NCI-H2029 (cell line): ENCODE data around the gene NPRL2.

Experiments
- DNase-seq: peaks from one replicate; lab custom pipeline; 2025; lab: John Stamatoyannopoulos, UW

Gene NPRL2

DNA sequence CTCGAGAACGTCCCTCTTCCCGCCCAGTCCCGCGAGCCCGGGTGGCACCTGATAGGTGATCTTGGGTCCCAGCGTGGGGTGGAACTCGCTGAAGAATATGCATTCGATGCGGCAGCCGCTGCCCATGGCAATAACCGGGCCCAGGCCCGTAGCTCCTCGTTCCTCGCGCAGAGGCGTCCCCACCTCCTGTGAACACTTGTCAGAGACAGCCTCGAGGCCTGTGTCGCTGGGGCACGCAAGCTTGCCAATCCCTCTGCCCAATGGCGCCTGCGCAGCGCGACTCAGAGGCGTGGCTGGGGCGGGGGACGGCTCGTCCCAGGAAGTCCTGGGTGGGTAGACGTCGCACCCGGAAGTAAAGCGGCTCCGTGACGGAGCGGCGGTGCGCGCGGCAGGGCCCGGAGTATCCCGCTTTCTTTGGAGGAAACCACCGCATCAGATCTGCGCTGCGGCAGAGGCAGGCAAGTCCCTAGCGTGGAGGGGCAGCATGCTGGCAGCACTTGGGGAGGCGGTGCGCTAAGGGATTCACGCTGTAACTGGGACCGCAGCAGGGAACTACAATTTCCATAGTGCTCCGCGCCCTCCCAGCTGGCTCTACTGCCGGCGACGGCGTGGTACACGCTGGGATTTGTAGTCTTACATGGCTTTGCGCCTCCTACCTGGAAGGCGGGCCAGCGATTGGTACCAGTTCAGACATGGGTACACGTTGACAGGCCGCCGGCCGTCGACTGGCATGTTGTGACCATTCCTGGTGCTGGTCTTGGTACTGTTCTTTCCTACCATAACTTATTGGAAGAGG lies at the start of gene NPRL2, which contains the start of gene CYB561D2:
Gene NPRL2, minus strand, starts transcription at position 249 of the 796 bp plus-strand sequence. Its CDS starts 123 bp downstream, at position 126.
Gene CYB561D2, plus strand, starts transcription at position 336 of the 796 bp plus-strand sequence. CDS start 572 bp downstream, outside the sequence.
- DNase-seq = peak; percentile 71

DNA sequence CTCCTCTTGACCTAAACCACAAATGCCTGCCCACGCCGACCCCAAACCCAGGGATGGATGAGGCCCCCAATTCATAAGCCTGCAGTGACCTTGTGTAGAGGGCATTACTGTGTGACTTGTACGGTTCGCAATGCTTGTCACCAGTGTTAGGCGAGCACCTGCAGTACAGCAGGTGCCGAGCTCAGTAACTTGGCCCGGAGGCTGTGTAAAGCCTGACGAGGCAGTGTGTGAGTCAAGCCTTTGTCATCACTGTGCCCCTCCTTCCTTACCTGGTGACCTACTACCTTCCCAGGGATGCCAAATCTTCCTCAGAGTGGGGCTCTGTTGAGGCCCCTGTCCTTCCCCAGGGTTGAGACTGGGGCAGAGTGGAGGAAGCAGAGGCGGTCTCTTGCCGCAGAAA lies 45.9 kb upstream of the NPRL2 start:
- DNase-seq = no peak

DNA sequence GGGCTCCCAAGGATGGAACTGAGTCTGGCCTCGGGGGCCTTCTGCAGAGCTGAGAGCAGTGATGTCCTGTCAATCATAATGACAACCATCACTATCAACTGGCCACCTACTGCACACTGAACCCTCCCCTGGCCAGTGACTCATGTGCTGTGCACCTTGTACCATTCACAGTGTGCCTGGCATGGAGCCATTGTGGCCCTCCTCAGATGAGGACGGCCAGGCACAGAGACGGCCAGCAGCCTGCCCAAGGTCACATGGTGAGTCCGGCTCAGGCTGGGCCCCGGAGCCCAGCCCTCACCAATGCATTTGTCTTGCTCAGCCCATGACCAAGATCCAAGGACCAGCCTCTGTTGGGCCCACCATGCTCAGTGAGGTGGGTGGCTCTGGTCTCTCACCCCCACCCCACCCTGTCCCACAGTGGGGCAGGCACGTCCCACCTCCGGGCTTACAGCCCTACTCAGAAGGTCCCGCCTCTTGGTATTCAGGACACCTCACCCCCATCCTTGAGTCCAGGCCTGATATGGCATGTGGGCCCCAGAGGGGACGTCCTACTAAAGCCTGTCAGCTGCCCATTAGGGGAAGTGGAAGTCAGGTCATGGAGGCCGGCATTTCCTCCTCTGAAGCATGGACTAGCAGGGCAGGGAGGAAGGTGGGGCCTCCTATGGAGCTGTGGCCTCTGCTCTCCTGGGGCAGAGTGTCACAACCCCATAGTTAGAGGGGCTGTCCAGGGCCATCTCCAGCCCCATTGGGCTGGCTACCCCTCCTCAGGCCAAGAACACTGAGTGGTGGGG lies 44.7 kb upstream of the NPRL2 start:
- no peak for DNase-seq

DNA sequence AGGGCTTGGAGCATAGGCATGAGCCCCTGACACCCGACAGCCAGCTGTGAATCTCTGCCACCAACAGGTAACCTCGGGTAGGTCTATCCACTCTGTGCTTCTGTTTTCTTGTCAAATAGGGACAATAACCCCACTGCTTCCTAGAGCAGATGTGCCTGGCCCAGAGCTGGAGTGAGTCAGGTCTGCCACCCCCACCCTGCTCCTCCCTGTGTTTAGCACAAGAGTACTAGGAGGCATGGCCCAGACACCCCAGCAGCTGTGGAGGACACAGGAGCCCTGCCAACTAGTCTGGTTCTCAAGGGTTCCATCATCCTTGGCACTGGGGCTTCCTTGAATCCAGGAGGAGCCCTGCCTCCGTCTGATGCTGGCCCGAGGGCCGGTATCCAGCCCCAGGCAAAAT lies 42.5 kb upstream of the NPRL2 start:
- DNase-seq = no peak

DNA sequence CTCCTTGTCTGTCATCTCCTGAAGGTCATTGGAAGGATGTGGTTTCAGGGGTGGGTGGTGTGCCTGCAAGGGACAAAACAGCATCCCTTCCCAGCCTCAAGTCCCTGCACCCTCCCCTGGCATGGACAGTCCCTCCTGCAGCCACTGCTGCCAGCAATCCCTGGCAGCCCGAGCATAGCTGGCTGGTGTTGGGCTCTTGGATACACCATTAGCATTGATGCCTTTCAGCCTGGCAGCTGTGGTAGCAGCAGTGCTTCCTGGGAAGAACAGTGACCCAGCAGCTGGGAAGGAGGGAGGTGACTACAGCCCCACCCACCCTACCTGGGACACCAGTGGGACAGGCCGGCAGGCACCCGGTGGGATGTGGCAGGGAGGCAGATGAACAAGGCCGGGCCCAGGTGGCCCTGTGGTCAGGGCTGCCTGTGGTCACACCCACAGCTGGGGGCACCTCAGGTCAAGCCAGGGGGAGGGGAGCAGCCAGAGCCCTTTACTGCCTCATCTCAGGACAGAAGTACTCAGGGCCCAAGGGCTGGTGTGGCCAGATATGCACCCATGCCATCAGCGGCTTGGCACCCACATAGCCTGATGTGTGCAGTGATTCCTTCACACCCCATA lies 41.6 kb upstream of the NPRL2 start:
- DNase-seq = no peak

DNA sequence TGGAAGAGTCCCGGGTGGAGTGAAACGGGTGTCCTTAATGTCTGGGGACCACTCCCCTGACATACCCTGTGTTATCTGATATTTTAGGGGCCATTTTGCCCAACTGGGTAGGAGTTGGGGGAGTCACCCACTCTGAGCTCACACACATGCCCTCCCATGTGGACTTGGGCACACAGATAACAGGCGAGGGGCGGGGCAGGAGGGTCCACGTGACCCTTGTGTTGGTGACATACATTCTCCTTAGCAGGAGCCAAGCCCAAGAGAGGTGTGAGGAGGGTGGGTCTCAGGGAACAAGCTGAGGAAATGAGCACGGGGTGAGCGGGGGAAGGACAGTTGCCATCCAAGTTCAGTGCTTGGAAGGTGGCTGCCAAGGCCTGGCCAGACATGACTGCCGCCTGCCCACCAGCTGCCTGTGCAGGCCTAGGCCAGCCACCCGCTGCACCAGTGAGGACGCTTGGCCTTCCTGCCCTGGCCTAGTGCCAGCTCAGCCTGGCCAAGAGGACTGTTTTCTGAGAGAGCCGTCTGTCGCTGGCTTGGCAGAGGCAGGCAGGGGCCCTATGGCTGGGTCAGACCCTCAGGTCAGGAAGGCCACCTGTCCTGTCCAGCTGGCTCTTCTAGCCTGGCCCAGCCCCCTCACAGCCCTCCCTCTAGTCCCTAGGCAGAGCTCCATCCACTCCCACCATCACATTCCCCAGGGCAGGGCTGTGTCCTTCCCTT lies 40.1 kb upstream of the NPRL2 start:
- DNase-seq = no peak

DNA sequence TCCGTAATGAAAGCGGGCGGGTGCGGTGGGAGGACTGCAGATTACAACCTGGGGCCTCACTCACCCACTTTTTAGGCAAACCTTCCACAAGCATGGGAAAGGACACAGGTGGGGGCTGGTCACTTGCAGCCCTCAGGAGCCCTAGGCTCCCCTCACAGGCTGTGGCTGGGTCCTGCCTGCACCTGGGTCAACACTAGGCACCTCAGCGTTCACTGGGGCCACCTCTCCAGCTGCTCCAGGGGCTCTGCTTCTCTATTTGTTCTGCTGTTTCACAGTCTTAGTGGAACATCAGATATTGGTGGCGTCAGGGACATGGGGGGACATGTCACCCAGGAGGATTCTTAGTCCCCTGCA lies 38.8 kb upstream of the NPRL2 start:
- no peak for DNase-seq

DNA sequence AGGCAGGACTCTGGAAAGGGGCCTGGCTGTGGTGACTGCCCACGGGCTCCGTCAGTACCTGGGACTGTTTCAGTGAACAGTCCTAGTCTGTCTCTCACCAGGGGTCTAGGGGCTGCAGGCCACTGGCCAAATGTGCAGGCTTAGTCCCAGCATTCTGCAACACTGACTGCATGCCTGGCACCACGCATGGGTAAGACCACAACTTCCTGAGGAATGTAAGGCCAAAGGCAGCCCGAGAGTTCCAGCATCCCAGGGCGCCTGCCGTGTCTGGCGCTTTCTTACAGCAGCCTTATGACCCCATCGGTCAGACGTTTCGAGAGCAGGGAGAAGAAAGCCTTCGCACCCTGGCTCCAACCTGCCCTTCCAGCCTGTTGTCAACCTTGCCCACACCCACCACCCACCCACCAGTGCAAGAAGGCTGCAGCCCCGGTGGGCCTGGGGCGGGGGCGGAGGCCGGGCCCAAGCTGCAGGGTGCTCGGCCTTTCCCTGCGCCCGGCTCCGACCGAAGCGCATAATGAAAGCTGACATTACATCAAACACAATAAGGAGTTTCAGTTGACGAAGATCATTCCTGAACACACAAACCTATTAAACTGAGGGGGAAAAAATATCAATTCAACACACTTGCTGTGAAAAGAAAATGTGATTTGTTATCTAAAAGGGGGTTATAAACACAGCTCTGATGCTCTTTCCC lies 38.3 kb upstream of the NPRL2 start:
- DNase-seq = no peak

DNA sequence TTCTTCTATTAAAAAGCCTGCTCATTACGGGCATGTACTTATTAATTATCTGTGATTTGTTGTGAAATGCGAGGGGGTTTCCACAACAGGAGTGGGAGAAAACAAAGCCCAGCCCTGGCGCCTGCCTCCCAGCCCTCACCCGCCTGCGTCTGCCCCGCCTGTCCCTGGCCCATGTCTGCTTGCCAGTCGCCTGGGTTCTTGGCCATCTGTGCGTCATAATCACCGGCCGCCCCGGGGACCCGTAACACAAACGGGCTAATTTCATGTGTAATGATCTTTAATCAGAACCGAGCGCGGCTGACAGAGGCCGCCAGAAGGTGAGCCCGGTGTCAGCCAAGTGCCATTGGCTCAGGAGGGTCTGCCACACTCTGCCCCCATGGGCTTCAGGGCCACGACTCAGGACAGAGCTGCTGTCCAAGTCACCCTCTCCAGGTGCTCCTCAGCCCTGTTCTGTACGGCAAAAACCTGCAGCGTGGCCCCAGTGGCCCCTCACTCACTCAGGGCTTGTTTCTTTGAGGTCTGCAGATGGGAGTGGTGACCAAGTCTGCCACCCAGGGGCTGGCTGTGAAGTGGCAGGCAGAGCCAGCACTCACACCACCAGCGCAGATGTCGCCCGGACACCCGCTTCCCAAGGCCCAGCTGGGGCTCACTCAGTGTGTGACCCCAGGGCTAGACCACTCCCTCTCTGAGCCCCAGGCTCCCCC lies 37.6 kb upstream of the NPRL2 start:
- no peak for DNase-seq

DNA sequence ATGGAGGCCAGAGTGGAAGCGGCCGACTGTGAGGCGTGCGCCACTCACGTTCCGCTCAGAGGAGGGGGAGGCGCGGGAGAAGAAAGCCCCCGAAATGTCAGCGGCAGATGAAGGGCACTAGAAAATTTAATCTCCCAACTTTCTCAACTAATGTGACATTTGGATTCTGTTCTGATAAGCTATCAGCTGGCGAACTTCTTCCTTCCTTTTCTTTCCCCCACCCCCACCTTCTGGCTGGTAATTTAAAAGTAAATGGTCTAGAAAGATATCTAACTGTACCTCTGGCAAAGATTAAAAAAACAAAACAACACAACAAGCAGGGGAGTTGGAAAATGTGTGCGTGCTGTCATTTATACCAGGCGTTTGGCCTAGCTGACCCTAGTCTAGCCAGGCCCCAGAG lies 35.2 kb upstream of the NPRL2 start:
- DNase-seq = no peak

DNA sequence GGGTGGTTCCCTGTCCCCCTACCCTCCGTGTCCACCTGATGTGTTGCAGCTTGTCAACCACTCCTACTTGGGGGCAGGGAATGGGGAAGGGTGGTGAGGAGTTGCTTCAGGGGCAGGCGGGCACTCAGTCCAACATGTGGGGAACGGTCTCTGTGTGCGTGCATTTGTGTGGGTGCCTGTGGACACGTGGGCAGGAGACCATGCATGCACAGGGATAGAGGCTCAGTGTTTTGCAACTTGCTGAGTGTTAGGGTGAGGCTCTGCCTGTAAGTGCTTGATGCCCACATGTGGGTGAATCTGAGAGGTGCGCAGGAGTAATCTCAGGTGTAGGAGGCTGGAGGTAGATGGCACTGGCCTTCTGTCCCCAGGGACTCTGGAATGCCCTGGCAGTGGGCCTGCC lies 33.2 kb upstream of the NPRL2 start:
- DNase-seq = no peak

DNA sequence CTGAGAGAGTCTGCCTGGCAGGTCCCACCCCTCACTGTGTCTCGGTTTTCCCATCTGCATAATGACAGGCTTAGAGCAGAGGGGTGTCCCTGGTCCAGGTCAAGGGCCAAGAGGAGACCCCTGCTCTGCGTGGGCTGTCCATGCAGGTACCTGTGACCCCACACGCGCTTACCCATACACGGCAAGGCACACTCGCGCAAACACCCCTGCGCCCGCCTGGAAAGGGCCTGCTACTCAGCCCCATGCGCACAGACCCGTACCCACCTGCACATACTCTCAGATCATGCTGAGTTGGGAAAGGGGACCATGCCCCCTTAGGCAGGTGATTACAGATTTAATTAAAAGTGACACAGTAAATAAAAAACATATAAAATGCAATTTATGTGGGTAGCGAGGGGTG lies 32.1 kb upstream of the NPRL2 start:
- DNase-seq = no peak

DNA sequence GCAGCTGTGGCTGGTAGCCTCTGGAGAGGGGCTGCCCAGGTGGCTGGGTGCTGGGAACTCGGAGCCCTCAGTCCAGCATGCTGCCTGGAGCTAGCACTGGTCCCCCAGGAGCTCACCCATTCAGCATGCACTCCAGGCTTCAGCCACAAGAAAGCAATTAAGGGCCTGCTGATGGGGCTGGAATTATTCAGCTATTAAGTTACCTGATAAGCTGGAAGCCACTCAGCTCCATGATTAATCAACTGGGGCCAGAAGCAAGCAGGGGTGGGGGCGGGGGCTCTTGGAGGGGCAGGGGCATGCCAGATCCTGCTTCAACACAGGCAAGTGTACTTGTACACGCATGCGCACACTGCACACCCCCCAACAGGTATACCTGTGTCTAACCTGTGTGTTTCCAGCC lies 30.8 kb upstream of the NPRL2 start:
- DNase-seq = no peak

DNA sequence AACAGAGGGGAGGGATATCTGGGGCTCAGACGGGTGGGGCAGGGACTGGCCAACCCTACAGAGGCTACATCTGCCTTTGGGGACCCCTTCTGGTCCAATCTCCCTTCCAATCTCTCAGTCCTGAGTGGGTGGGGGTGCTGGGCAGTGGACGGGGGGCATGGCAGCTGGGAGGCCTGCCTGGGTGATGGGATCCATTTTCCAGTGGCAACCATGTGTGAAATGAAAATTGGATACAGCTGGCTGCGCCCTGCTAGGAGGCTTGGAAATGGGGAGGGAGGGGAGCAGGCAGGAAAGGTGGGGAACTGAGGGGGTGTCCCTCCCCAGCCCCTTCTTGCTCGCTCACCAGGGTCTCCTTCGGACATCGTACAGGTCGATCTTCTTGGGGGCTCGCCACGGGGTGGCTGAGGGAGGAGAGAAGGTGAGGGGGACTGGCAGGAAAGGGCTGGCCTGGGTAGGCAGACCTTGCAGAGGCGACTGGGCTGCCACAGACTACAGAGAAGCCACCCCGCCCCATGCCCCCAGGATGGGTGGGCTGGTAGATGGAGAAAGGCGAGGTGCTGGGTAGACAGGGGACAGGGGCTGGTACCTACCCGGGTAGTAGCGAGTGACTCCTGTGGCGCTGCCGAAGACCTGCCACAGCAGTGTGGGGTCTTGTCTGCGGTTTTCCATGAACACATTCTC lies 30.0 kb upstream of the NPRL2 start:
- no peak for DNase-seq

DNA sequence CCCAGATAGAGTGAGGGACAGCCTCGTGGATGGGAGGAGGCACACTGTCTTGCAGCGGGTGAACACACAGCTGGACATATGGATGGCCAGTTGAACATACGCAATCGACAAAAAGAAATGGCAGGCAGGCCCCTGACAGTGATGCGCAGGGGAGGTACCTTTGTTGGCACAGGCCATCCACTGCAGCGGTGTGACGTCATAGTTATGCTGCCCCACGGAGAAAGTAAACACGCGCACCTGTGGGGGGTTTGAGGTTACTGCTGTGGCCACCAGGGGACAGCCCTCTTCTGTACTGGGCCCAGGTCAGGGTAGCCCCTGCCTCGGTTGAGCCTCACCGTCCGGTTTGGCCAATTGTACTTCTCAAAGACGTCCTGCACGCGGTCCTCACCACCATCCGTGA lies 28.2 kb upstream of the NPRL2 start:
- DNase-seq = no peak

DNA sequence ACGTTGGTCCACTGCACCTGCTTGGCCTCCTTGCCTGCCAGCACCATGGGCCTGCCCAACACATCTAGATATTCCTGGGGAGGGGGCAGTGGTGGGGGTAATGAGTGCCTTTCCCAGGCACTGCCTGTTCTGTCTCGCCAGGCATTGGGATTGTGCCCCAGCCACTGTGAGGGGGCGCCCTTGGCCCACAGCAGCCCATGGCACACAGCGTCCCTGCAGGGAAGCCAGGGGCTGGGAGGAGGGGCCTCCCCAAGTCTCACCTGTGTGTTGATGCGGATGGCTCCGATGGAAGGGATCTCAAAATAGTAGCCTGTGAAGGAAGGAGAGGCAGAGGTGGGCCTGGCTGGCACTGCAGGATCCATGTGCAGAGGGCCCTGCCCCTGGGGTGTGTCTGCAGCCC lies 27.4 kb upstream of the NPRL2 start:
- DNase-seq = no peak

DNA sequence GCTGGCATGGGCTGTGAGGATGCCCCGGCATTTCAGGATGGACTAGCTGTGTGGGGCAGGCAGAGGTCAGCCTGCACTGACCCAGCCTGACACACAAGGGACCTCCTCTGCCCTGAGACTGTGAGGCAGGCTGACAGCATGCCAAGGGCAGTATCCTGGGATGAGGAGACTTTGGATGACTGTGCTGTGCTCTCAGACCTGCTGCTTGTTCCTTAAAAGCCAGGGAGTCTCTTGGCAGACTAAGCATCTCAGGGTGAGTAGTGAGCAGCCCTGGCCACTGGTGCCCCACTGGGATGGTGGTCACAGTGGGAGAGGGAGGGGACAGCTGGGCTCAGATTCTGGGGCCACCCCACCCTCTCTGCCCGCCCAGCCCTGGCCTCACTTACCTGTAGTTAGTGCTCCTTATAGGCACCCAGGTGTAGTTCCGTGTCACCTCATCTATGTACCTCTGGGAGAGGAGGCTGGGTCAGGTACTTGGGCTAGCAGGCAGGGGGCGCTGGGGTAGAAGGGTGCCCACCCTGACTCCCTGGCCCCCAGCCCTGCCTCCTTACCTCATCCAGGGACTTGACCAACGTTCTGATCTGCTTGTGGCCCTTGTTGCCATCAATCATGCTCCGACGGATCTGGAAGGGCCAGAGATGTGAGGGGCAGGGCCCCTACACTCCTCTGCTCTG lies 24.8 kb upstream of the NPRL2 start:
- DNase-seq = no peak

DNA sequence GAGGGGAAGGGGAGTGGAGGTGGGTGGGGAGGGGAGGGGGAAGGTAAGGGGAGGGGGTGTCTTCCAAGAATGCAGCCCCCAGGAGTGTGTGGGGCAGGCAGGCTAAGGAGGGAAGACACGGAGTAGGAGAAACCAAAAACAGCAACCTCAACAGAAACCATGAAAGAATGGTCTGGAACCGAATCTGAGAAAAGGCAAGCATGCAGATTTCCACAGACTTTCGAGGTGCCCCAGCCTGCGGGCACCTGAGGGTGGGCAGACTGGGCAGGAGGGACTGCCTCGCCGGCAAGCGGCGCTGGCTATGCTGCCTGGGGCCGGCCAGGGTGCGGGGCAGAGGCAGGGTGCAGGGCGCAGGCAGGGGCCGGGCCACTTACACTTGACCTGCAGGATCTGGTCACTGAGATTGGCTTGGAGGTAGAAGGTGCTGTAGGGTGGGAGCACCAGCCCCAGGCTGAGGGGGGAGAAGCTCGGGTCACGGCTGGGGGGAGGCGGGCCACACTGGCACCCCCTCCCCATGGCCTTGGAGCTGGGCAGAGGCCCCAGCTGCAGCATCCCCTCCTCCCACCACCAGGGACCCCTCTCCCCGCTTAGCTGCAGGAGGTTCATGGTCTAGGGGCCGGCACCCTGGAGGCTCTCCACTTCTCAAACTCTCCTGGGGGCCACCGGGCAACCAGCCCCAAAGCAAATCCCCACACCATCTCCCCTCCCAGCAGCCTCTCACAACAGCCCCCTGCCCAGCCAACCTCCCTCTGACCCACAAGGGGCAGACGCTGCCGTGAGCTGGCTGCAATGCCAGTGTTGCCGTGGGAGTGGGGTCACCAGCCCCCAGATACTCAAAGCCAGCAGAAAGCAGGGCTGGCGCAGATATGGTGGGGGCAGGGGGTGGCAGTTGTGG lies 24.0 kb upstream of the NPRL2 start:
- no peak for DNase-seq
